ENCODE data around the gene AHRR. TPM values are rescaled to one million over a fixed set of nuclear protein-coding genes. Genes with fewer than 3 reads are reported as not detected.

Gene AHRR
- total and polyA plus RNA-seq, 2 of the 4 experiments (the other 2 are of a cell fraction), result 15.6 to 37.1 TPM

DNA sequence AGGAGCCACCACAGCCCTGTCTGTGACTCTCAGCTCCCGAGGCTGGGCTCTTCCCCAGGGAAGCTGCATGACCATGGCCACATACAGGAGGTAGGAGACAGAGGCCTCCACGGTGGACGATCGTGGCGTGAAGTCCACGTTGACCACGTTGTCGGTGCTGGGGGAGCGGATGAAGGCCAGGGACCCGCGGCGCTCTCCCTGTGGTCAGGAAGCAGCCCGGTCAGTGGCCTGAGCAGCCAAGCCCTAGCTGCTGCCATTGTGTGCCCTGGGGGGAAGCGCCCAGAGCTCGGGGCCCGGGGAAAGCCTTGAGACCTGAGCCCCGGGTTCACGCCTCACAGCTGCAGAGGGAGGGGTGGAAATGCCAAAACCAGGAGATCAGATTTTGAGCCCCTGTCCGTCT is 155.7 kb downstream of the AHRR start:
- H2BK20ac ChIP-seq (ENCODE audit: low read depth, low read length), result no peak overlapping the region
- no peak overlapping the region for H2AK9ac ChIP-seq (replicated peaks; ENCODE audit: low read depth, low read length, poor library complexity)
- H3K4ac ChIP-seq (ENCODE audit: low read depth, low read length), result no peak overlapping the region
- H3K27me3 ChIP-seq (ENCODE audit: control insufficient read depth, insufficient read depth, low read length), result no peaks in the 10 kb centered on the region
- H3K9ac ChIP-seq (ENCODE audit: low read depth, low read length), result no peak overlapping the region
- no peak overlapping the region for H4K8ac ChIP-seq (ENCODE audit: low read depth in 2 of 2, low read length in 2 of 2)
- H4K5ac ChIP-seq (ENCODE audit: low read depth, low read length), result no peak overlapping the region
- no peak overlapping the region for H3K27ac ChIP-seq (ENCODE audit: insufficient read depth, low read length)
- no peak overlapping the region for H3K14ac ChIP-seq (replicated peaks; ENCODE audit: low read depth, low read length)
- dilution Hi-C loops (cut with HindIII; ENCODE audit: low sequenced_read_pairs, unreplicated experiment), result no loop called here
- no peak overlapping the region for H3K4me3 ChIP-seq (ENCODE audit: insufficient read depth, low read depth, low read length)
- H2BK5ac ChIP-seq (ENCODE audit: low read depth, low read length, poor library complexity, severe bottlenecking), result no peak overlapping the region
- H2AFZ ChIP-seq (replicated peaks; ENCODE audit: low read length, poor library complexity), result no peak overlapping the region
- ChIA-PET CTCF (no interaction called here), POLR2A (ENCODE audit: unreplicated experiment) (no interaction called here)
- H3K56ac ChIP-seq (ENCODE audit: extremely low read depth, insufficient read depth, low read length), result no peak overlapping the region
- no peak overlapping the region for H2AK5ac ChIP-seq (ENCODE audit: low read depth, low read length)
- no peaks in the 10 kb centered on the region for H3K36me3 ChIP-seq (ENCODE audit: control insufficient read depth, insufficient read depth, low read length)
- intact Hi-C loops (cut with micrococcal nuclease), result loop anchor here (10.0 kb wide), 1 partner anchor 428 kb away; no protein-coding TSS in a partner anchor
- ATAC-seq (ENCODE audit: low read depth) (no peak), DNase-seq (no peak)
- no peak for TF ChIP-seq NFE2L2 (IDR thresholded peaks at IDR 0.05; ENCODE audit: low read depth, low read length)
- TF ChIP-seq, protein P1, sequence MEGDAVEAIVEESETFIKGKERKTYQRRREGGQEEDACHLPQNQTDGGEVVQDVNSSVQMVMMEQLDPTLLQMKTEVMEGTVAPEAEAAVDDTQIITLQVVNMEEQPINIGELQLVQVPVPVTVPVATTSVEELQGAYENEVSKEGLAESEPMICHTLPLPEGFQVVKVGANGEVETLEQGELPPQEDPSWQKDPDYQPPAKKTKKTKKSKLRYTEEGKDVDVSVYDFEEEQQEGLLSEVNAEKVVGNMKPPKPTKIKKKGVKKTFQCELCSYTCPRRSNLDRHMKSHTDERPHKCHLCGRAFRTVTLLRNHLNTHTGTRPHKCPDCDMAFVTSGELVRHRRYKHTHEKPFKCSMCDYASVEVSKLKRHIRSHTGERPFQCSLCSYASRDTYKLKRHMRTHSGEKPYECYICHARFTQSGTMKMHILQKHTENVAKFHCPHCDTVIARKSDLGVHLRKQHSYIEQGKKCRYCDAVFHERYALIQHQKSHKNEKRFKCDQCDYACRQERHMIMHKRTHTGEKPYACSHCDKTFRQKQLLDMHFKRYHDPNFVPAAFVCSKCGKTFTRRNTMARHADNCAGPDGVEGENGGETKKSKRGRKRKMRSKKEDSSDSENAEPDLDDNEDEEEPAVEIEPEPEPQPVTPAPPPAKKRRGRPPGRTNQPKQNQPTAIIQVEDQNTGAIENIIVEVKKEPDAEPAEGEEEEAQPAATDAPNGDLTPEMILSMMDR (conservative IDR thresholded peaks at IDR 0.05; ENCODE audit: low read depth, low read length), result no peak
- TF ChIP-seq MXI1 (IDR thresholded peaks at IDR 0.05; ENCODE audit: borderline replicate concordance, low read depth, low read length), result no peak
- 97% methylated on average over 12 of the region's 19 CpGs; no CpG with 5 or more reads in 1 of the 2 experiments for WGBS, 2 experiments (ENCODE audit: extremely low coverage in 2 of 2, insufficient read length in 1 of 2)
- H3K4me1 ChIP-seq (ENCODE audit: control insufficient read depth, insufficient read depth, low read length), result peaks cover 3% of the 10 kb centered on the region; the same call in 1 of the 2 replicates
- in situ Hi-C loops (cut with MboI; ENCODE audit: low sequenced_read_pairs), result no loop called here
- no TSS peak for BruUV-seq (replicated peaks)
- no peaks in the 10 kb centered on the region for H3K9me3 ChIP-seq (ENCODE audit: control insufficient read depth, insufficient read depth, low read length)
- no peak overlapping the region for H2BK15ac ChIP-seq (ENCODE audit: low read depth, low read length)
- peaks cover 3 to 7% of the 10 kb centered on the region in 2 experiments for H3K79me1 ChIP-seq (ENCODE audit: low read depth in 1 of 2, low read length in 2 of 2)
- no peak overlapping the region for H3K23ac ChIP-seq (ENCODE audit: low read depth, low read length)
- no peaks in the 10 kb centered on the region for H3K9me1 ChIP-seq (ENCODE audit: insufficient read depth, low read length)
- H4K91ac ChIP-seq (ENCODE audit: insufficient read depth, low read depth, low read length), result no peak overlapping the region
- no peak overlapping the region for H3K18ac ChIP-seq (ENCODE audit: low read depth, low read length)
- no peaks in the 10 kb centered on the region; the same call in 1 of the 2 replicates for H4K20me1 ChIP-seq (ENCODE audit: insufficient read depth, low read length)
- no peak overlapping the region for H2BK120ac ChIP-seq (ENCODE audit: low read depth, low read length)
- H3K4me2 ChIP-seq (ENCODE audit: low read depth, low read length), result no peak overlapping the region
